Keratinocyte (primary cell): ENCODE data around the gene ARHGAP40. TPM values are rescaled to one million over a fixed set of nuclear protein-coding genes. Genes with fewer than 3 reads are reported as not detected.
A peak's percentile ranks its signal among the peaks of the same experiment; 100 is the strongest.

ENCODE experiments used
- DNase-seq: peaks from one replicate; pipeline ENCODE4 v3.0.0-alpha.2; 2011; ENCODE audit warnings: low read depth, missing footprints, low spot score
- FAIRE-seq: peaks from 2 replicates; lab custom pipeline; 2011; peaks lifted over from hg19 to GRCh38; lab: Jason Lieb, UNC
- H2AFZ ChIP-seq: 2 replicates; pipeline ENCODE4 v1.6.0; 2012; ENCODE audit warnings: low read length, control low read depth, inconsistent platforms; ENCODE audit not compliant: control insufficient read depth
- H3K27ac ChIP-seq: 2 replicates; pipeline ENCODE4 v1.5.1; 2011; ENCODE audit warnings: low read length; ENCODE audit not compliant: control insufficient read depth, insufficient read depth
- H3K27me3 ChIP-seq: 3 replicates; pipeline ENCODE4 v1.6.0; 2011; ENCODE audit warnings: low read length; ENCODE audit not compliant: control insufficient read depth, insufficient read depth; ENCODE audit errors: extremely low read depth
- H3K36me3 ChIP-seq, 2 experiments: 2 replicates in 1 of 2; 3 replicates in 1 of 2; pipeline ENCODE4 v1.5.1; 2011; ENCODE audit warnings: low read length in 2 of 2, mild to moderate bottlenecking in 1 of 2; ENCODE audit not compliant: control insufficient read depth in 2 of 2, insufficient read depth in 2 of 2; ENCODE audit errors: extremely low read depth in 1 of 2
- H3K4me1 ChIP-seq: 3 replicates; pipeline ENCODE4 v1.5.1; 2011; ENCODE audit warnings: low read length; ENCODE audit not compliant: control insufficient read depth, insufficient read depth; ENCODE audit errors: extremely low read depth
- H3K4me2 ChIP-seq: 3 replicates; pipeline ENCODE4 v1.6.0; 2011; ENCODE audit warnings: low read depth, low read length; ENCODE audit not compliant: control insufficient read depth, insufficient read depth; ENCODE audit errors: extremely low read depth
- H3K4me3 ChIP-seq, 3 experiments: fragments of 200-600 bp in 1 of 3; sonication (generic) in 1 of 3; 2 replicates in 2 of 3; 3 replicates in 1 of 3; pipeline ENCODE4 v1.5.1; 2011 to 2016; ENCODE audit warnings: low read length in 3 of 3, mild to moderate bottlenecking in 3 of 3, control low read depth in 2 of 3, inconsistent platforms in 1 of 3, low read depth in 1 of 3, mixed read lengths in 1 of 3, mixed run types in 1 of 3, moderate library complexity in 1 of 3; ENCODE audit not compliant: control insufficient read depth in 2 of 3, insufficient read depth in 2 of 3; ENCODE audit errors: extremely low read depth in 1 of 3
- H3K79me2 ChIP-seq: 2 replicates; pipeline ENCODE4 v1.6.0; 2012; ENCODE audit warnings: low read length; ENCODE audit not compliant: control insufficient read depth, insufficient read depth
- H3K9ac ChIP-seq: 3 replicates; pipeline ENCODE4 v1.6.0; 2011; ENCODE audit warnings: low read length; ENCODE audit not compliant: control insufficient read depth, insufficient read depth; ENCODE audit errors: extremely low read depth
- H3K9me1 ChIP-seq: 3 replicates; pipeline ENCODE4 v1.6.0; 2011; ENCODE audit warnings: low read length; ENCODE audit not compliant: control insufficient read depth, insufficient read depth; ENCODE audit errors: extremely low read depth
- H3K9me3 ChIP-seq: 2 replicates; pipeline ENCODE4 v1.5.1; 2012; ENCODE audit warnings: low read depth, low read length; ENCODE audit not compliant: control insufficient read depth
- H4K20me1 ChIP-seq: 3 replicates; pipeline ENCODE4 v1.6.0; 2011; ENCODE audit warnings: low read length; ENCODE audit not compliant: control insufficient read depth, insufficient read depth; ENCODE audit errors: extremely low read depth
- EZH2 ChIP-seq: IDR thresholded peaks from one replicate; pipeline ENCODE4 v1.6.1; 2012; ENCODE audit warnings: inconsistent platforms, mild to moderate bottlenecking, low read length, moderate library complexity
- dilution Hi-C: fragments of 300-500 bp; cut with MboI; formaldehyde crosslinking; loops from one replicate; pipeline ENCODE4 v1.7.0; 2020; ENCODE audit warnings: low sequenced_read_pairs; ENCODE audit not compliant: extremely low pct_ligation_motif_present
- polyA plus RNA-seq, 5 experiments: library from polyadenylated mRNA; depleted of rRNA in 3 of 5; stranded (reverse) in 3 of 5; stranded (forward) in 1 of 5; unstranded in 1 of 5; fragments of >200 nt; gene quantifications; 1 replicate in 1 of 5; 2 replicates in 3 of 5; 3 replicates in 1 of 5; pipeline versions ENCODE4 v1.2.1 to v1.2.3, GENCODE V29; 2011 to 2012; ENCODE audit warnings: missing spikeins in 2 of 5, low read depth in 1 of 5, low replicate concordance in 1 of 5
- TF ChIP-seq, protein P1 (sequence below), 3 experiments: IDR thresholded peaks in 1 of 3; conservative IDR thresholded peaks in 1 of 3; optimal IDR thresholded peaks in 1 of 3; 2 replicates in 2 of 3; 3 replicates in 1 of 3; pipeline versions ENCODE3 to v1.5.1; 2011; ENCODE audit warnings: low read length in 3 of 3, mild to moderate bottlenecking in 3 of 3, moderate library complexity in 2 of 3, control low read depth in 1 of 3, inconsistent platforms in 1 of 3; ENCODE audit not compliant: insufficient read depth in 2 of 3; ENCODE audit errors: extremely low read depth in 1 of 3

The ARHGAP40 gene
- polyA plus RNA-seq, 1 donor (not counting 4 experiments of a cell fraction or from before 2014, with no cell fraction given): 1.0 TPM

DNA sequence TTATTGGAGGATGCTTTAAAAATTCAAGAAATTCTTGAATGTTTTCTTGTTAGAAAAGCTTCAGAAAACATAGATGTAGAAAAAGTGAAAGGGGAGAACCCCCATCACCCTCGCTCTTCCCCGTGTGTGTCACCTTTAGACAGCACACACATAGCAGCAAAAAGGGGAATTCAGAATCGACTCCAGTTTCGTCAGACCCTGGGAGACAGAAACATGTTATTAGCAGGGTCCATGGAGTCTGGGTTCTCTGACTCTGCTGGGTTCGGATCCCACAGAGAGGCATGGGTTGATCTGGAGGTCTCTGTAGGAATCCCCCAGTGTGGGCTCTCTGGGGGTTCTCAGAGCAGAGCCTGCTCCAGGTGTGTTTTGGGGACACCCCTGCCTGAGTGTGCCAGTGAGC, 43.7 kb downstream of the ARHGAP40 start:
- dilution Hi-C loops: no loop called here
- Histone ChIP-seq H3K9ac (no peak overlapping the region), H3K27ac (no peak overlapping the region)

DNA sequence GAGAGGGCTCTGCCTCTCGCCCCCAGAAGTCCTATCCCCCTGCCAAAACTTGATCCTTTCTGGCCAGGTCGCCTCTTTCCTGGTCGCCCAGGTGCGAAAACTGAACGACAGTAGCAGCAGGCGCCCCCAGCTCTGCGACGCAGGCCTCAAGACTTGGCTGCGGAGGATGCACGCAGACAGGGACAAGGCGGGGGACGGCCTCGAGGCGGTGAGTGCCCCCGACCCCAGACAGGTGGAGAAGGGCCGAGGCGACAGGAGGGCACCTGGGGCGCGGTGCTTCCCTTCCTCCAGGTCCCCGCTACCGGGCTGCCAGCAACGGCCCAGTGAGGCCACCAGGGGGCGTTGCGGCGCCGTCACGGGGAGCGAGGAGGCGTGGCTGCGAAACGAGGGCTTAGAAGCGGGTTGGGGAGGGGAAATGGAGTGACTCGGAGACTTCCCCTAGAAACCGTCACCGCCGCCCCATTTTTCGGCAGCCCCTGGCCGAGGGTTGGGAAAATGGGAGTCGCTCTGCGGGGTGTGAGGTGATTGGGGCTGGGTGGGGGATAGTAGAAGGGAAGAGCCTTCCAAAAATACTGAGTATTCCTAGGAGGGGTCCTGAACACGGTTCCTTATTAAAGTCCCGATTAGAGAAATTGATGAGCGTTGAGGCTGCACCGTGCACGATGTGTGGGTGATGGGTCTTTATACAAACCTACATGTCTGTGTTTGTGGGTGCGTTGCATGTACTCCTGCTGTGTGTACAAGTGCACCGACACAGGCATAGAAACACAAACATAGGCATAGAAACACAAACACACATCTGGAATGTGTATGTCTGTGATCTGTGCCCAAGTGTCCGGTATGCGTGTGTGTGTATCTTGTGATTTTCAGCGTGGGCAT, 44.6 kb downstream of the ARHGAP40 start:
- no peak overlapping the region for H2AFZ ChIP-seq
- H3K9me3 ChIP-seq: no peaks in the 10 kb centered on the region
- TF ChIP-seq EZH2: no peak
- TF ChIP-seq, protein P1, sequence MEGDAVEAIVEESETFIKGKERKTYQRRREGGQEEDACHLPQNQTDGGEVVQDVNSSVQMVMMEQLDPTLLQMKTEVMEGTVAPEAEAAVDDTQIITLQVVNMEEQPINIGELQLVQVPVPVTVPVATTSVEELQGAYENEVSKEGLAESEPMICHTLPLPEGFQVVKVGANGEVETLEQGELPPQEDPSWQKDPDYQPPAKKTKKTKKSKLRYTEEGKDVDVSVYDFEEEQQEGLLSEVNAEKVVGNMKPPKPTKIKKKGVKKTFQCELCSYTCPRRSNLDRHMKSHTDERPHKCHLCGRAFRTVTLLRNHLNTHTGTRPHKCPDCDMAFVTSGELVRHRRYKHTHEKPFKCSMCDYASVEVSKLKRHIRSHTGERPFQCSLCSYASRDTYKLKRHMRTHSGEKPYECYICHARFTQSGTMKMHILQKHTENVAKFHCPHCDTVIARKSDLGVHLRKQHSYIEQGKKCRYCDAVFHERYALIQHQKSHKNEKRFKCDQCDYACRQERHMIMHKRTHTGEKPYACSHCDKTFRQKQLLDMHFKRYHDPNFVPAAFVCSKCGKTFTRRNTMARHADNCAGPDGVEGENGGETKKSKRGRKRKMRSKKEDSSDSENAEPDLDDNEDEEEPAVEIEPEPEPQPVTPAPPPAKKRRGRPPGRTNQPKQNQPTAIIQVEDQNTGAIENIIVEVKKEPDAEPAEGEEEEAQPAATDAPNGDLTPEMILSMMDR (optimal IDR thresholded peaks at IDR 0.05 in 1 of 3, IDR thresholded peaks at IDR 0.05 in 1 of 3, conservative IDR thresholded peaks at IDR 0.05 in 1 of 3; ENCODE audit: extremely low read depth in 1 of 3, insufficient read depth in 2 of 3, low read length in 3 of 3): peak; percentile 75 to 98 (median 96)
- H3K4me1 ChIP-seq: no peaks in the 10 kb centered on the region
- H3K36me3 ChIP-seq: no peaks in the 10 kb centered on the region
- no peaks in the 10 kb centered on the region for H3K79me2 ChIP-seq
- peak overlapping the region; percentile 62 for H3K4me2 ChIP-seq
- peak overlapping the region; percentile 14 for H3K9ac ChIP-seq
- no peaks in the 10 kb centered on the region for H3K9me1 ChIP-seq
- DNase-seq (peak; percentile 9), FAIRE-seq (peak; percentile 39)
- H3K27ac ChIP-seq: no peak overlapping the region
- H3K4me3 ChIP-seq: no peak overlapping the region
- peaks cover 37% of the 10 kb centered on the region for H3K27me3 ChIP-seq
- H4K20me1 ChIP-seq: no peaks in the 10 kb centered on the region
- dilution Hi-C loops: no loop called here

More for the DNA sequence above, 43.7 kb downstream of the ARHGAP40 start:
- H3K79me2 ChIP-seq: no peaks in the 10 kb centered on the region
- H3K9me3 ChIP-seq: no peaks in the 10 kb centered on the region
- DNase-seq (no peak), FAIRE-seq (no peak)
- no peak overlapping the region for H3K4me2 ChIP-seq
- H3K27me3 ChIP-seq: peaks cover 37% of the 10 kb centered on the region
- no peaks in the 10 kb centered on the region for H3K9me1 ChIP-seq
- no peaks in the 10 kb centered on the region for H3K36me3 ChIP-seq
- no peak overlapping the region for H2AFZ ChIP-seq
- H3K4me1 ChIP-seq: no peaks in the 10 kb centered on the region
- TF ChIP-seq, protein P1 (optimal IDR thresholded peaks at IDR 0.05 in 1 of 3, IDR thresholded peaks at IDR 0.05 in 1 of 3, conservative IDR thresholded peaks at IDR 0.05 in 1 of 3; ENCODE audit: extremely low read depth in 1 of 3, insufficient read depth in 2 of 3, low read length in 3 of 3): no peak
- TF ChIP-seq EZH2: no peak
- no peak overlapping the region for H3K4me3 ChIP-seq
- no peaks in the 10 kb centered on the region for H4K20me1 ChIP-seq
